Measurements from ENCODE around the gene PLCB4.

GRCh38 chr20:9518576-9519175 is 449.8 kb downstream of the PLCB4 start:
- TF ChIP-seq POLR2A (IDR thresholded peaks at IDR 0.05) (no peak), CTCF (IDR thresholded peaks at IDR 0.05) (no peak)
